HUES6 (cell line): ENCODE measurements around the gene POMC.
"Not testable (repeated sequence)": the region's sequence is repeated elsewhere in the genome, so short reads cannot be mapped to it uniquely, and the experiment has no call there.

Experiments used
- H3K27ac ChIP-seq: 2 replicates; pipeline ENCODE4 v1.7.0; 2013; ENCODE audit warnings: low read depth, mild to moderate bottlenecking, low read length, inconsistent platforms
- H3K27me3 ChIP-seq: 2 replicates; pipeline ENCODE4 v1.6.1; 2013; ENCODE audit warnings: low read length; ENCODE audit not compliant: control insufficient read depth, insufficient read depth
- H3K36me3 ChIP-seq: 2 replicates; pipeline ENCODE4 v1.6.1; 2013; ENCODE audit warnings: low read length; ENCODE audit not compliant: control insufficient read depth, insufficient read depth
- H3K4me1 ChIP-seq: 2 replicates; pipeline ENCODE4 v1.6.1; 2013; ENCODE audit warnings: low read length; ENCODE audit not compliant: control insufficient read depth, insufficient read depth
- H3K4me3 ChIP-seq: 2 replicates; pipeline ENCODE4 v1.5.1; 2013; ENCODE audit warnings: low read depth, low read length
- H3K9ac ChIP-seq: one replicate; pipeline ENCODE4 v1.6.1; 2013; ENCODE audit warnings: mild to moderate bottlenecking, low read length
- H3K9me3 ChIP-seq: 2 replicates; pipeline ENCODE4 v1.6.1; 2013; ENCODE audit warnings: low read depth, low read length; ENCODE audit not compliant: control insufficient read depth, insufficient read depth

Gene POMC

DNA sequence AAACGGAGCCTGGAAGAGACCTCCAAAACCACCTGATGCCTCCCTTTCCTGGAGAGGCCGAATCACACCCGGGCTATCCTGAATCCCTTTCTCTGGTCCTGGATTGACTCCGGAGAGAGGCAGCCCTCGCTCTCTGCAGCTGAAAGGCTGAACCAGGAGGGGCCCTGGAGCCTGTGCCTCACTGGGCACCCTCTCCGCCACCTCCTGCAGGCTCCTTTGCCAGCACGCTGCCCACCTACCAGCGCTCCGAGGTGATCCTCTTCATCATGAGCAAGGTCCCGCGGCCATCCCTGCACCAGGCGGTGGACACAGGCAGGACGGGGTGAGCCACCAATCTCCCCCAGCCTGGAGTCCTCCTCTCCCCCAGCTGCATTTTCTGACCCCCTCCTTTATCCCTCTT lies 35.7 kb downstream of the POMC start:
- Histone ChIP-seq H3K4me3 (no peak overlapping the region), H3K9me3 (no peaks in the 10 kb centered on the region), H3K27me3 (peaks cover 20% of the 10 kb centered on the region), H3K4me1 (peaks cover 14% of the 10 kb centered on the region), H3K36me3 (peaks cover 3% of the 10 kb centered on the region; the same call in 1 of the 2 replicates), H3K27ac (no peak overlapping the region), H3K9ac (no peak overlapping the region)

- Histone ChIP-seq H3K27ac (no peak overlapping the region), H3K27me3 (peaks cover 20% of the 10 kb centered on the region), H3K9me3 (no peaks in the 10 kb centered on the region), H3K36me3 (peaks cover 3% of the 10 kb centered on the region; the same call in 1 of the 2 replicates), H3K9ac (peak overlapping the region; percentile 17), H3K4me3 (peak overlapping the region; percentile 24; the same call in 1 of the 2 replicates), H3K4me1 (peaks cover 14% of the 10 kb centered on the region)
Measured at GRCh38 chr2:25132299-25132635, 36.1 kb downstream of the POMC start.

- H3K36me3 ChIP-seq, result peaks cover under 1% of the 10 kb centered on the region; the same call in 1 of the 2 replicates
- H3K27me3 ChIP-seq, result peaks cover 20% of the 10 kb centered on the region
- peak overlapping the region; percentile 17 for H3K9ac ChIP-seq
- H3K9me3 ChIP-seq, result no peaks in the 10 kb centered on the region
- H3K4me1 ChIP-seq, result peaks cover 14% of the 10 kb centered on the region
- peak overlapping the region; percentile 48 for H3K4me3 ChIP-seq
- no peak overlapping the region for H3K27ac ChIP-seq
Measured at GRCh38 chr2:25131567-25132298, 36.6 kb downstream of the POMC start.

- Histone ChIP-seq H3K4me3 (peak overlapping the region; percentile 48), H3K9me3 (no peaks in the 10 kb centered on the region), H3K4me1 (peaks cover 14% of the 10 kb centered on the region), H3K27me3 (peaks cover 20% of the 10 kb centered on the region), H3K27ac (no peak overlapping the region), H3K9ac (no peak overlapping the region), H3K36me3 (no peaks in the 10 kb centered on the region; the same call in 1 of the 2 replicates)
Measured at GRCh38 chr2:25131253-25131566, 37.2 kb downstream of the POMC start.

- no peak overlapping the region for H3K9ac ChIP-seq
Measured at GRCh38 chr2:25129901-25130520, 38.4 kb downstream of the POMC start.

GRCh38 chr2:25127646-25128045 lies 40.7 kb downstream of the POMC start:
- Histone ChIP-seq H3K27ac (no peak overlapping the region), H3K9ac (no peak overlapping the region), H3K9me3 (no peaks in the 10 kb centered on the region), H3K27me3 (peaks cover 14% of the 10 kb centered on the region), H3K4me1 (peaks cover 11% of the 10 kb centered on the region), H3K4me3 (no peak overlapping the region), H3K36me3 (no peaks in the 10 kb centered on the region)

More at GRCh38 chr2:25129901-25130520, 38.4 kb downstream of the POMC start:
- Histone ChIP-seq H3K4me3 (no peak overlapping the region), H3K27me3 (peaks cover 20% of the 10 kb centered on the region), H3K9me3 (no peaks in the 10 kb centered on the region), H3K36me3 (no peaks in the 10 kb centered on the region; the same call in 1 of the 2 replicates), H3K27ac (no peak overlapping the region), H3K4me1 (peaks cover 14% of the 10 kb centered on the region)

- peaks cover 11% of the 10 kb centered on the region for H3K27me3 ChIP-seq
- not testable (repeated sequence) for H3K36me3 ChIP-seq, H3K4me1 ChIP-seq, H3K9ac ChIP-seq, H3K9me3 ChIP-seq, H3K4me3 ChIP-seq, H3K27ac ChIP-seq
Measured at GRCh38 chr2:25127071-25127470, 41.3 kb downstream of the POMC start.

GRCh38 chr2:25125976-25126375 lies 42.4 kb downstream of the POMC start:
- Histone ChIP-seq H3K27me3 (peaks cover 3% of the 10 kb centered on the region; the same call in 1 of the 2 replicates), H3K36me3 (no peaks in the 10 kb centered on the region), H3K4me3 (no peak overlapping the region), H3K4me1 (peaks cover 3% of the 10 kb centered on the region; the same call in 1 of the 2 replicates), H3K9me3 (no peaks in the 10 kb centered on the region), H3K9ac (no peak overlapping the region), H3K27ac (no peak overlapping the region)

DNA sequence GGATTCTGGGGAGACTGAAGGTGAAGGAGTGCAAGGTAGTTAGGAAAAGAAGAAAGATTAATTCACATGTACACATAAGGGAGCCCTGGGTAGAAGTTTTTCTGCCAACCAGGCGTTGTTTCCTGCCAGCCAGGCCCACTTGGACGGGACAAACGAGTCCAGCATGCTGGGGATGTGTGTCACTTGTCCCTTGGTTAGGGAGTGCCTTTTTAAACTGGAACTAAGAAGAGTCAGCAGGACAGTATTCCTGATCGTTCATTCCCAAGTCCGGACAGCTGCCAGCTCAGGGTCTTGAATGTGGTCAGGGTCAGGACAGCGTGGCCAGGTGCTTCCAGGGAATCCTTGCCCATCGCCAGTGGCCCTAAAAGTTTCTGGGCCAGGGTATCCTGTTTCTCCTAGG lies 43.2 kb downstream of the POMC start:
- Histone ChIP-seq H3K4me3 (no peak overlapping the region), H3K36me3 (no peaks in the 10 kb centered on the region), H3K9me3 (no peaks in the 10 kb centered on the region), H3K27ac (no peak overlapping the region), H3K9ac (no peak overlapping the region), H3K27me3 (no peaks in the 10 kb centered on the region), H3K4me1 (peaks cover 3% of the 10 kb centered on the region; the same call in 1 of the 2 replicates)

DNA sequence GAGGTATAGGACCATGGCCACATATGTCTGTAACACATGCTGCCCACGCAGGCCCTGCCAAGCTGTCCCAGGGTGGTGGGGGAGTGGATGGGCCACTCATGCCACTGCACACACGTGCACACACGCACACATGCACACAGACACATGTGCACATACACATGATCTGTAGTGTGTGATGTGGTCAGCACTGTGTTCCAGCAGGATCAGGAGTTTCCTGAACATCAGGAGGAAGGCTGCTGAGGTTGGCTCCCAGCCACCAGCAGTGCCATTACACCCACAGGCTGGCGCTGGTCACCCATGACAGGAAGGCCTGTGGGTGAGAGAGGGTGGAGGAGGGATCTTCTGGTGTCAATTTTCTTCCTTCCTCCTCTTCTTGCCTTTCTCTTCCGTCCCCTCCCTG lies 44.7 kb downstream of the POMC start:
- Histone ChIP-seq H3K27ac (no peak overlapping the region), H3K36me3 (no peaks in the 10 kb centered on the region), H3K4me1 (no peaks in the 10 kb centered on the region), H3K9me3 (no peaks in the 10 kb centered on the region), H3K27me3 (no peaks in the 10 kb centered on the region), H3K4me3 (no peak overlapping the region), H3K9ac (no peak overlapping the region)

GRCh38 chr2:25122367-25122766 lies 46.0 kb downstream of the POMC start:
- Histone ChIP-seq H3K36me3 (no peaks in the 10 kb centered on the region), H3K9ac (no peak overlapping the region), H3K4me1 (no peaks in the 10 kb centered on the region), H3K9me3 (no peaks in the 10 kb centered on the region), H3K4me3 (no peak overlapping the region), H3K27me3 (no peaks in the 10 kb centered on the region), H3K27ac (no peak overlapping the region)
